CD4-positive, alpha-beta T cell treated with Interleukin-15 for 1 hour (primary cell): ENCODE results near the gene COASY.
"Not testable (repeated sequence)": the region's sequence is repeated elsewhere in the genome, so short reads cannot be mapped to it uniquely, and the experiment has no call there.

Experiments
- DNase-seq: peaks from one replicate; pipeline ENCODE4 v3.0.0-alpha.2; 2020

COASY gene

DNA sequence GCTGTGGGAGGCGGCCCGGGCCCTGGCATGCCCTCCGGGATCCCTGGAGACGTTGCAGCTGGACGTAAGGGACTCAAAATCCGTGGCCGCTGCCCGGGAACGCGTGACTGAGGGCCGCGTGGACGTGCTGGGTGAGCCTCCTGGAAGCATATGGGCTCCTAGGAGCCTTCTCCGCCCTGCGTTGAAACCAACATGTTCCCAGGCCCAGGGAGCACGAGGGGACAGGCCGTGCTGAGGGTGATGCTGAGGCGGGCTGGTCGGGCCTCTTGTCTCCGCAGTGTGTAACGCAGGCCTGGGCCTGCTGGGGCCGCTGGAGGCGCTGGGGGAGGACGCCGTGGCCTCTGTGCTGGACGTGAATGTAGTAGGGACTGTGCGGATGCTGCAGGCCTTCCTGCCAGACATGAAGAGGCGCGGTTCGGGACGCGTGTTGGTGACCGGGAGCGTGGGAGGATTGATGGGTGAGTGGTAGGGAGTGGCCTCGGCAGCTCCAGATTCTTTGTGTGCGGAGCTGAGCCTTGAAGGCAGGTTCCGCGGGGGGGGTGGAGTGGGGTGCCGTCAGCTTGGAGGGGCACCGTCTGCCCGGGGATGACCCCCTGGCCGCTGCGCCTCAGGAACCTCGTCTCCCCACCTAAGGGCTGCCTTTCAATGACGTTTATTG, 8.7 kb upstream of the COASY start:
- DNase-seq: no peak

DNA sequence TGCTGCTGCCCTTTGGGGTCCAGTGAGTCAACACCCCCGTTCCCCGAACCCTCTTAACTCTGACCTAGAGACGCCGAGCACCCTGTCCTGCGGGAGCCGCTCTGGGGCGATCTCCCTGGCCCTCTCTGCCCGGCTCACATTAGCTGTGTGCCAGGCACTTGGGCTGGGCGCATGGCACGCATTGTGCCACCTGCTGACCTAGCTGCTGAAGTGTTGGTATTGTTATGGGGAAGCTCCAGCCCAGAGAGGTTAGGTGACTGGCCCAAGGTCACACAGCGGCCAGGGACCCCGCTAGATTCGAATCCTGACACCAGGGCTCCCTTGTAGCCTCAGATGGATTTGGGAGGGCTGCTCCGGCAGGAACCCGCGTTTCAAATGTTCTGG, 8.1 kb upstream of the COASY start:
- DNase-seq: no peak

DNA sequence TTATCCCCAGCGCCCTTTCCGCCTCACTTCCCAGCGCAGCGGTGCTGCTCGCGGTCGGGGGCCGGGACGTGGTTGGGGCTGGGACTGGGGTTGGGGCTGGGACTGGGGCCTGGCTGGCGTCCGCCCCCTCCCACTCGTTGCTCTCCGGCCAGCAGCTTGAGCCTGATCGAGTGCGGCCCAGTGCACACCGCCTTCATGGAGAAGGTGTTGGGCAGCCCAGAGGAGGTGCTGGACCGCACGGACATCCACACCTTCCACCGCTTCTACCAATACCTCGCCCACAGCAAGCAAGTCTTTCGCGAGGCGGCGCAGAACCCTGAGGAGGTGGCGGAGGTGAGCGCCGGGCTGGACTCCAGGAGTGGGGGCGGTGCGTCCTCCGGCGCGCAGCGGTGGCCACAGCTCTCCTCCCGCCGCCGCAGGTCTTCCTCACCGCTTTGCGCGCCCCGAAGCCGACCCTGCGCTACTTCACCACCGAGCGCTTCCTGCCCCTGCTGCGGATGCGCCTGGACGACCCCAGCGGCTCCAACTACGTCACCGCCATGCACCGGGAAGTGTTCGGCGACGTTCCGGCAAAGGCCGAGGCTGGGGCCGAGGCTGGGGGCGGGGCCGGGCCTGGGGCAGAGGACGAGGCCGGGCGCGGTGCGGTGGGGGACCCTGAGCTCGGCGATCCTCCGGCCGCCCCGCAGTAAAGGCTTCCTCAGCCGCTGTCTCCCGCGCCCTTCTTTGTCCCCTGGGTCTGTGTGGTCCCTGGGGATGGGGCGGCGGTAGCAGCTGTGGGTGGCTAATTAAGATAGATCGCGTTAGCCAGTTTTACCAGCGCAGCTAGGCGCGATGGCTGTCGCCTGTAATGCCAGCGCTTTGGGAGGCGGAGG, 7.5 kb upstream of the COASY start:
- DNase-seq: peak; percentile 86

DNA sequence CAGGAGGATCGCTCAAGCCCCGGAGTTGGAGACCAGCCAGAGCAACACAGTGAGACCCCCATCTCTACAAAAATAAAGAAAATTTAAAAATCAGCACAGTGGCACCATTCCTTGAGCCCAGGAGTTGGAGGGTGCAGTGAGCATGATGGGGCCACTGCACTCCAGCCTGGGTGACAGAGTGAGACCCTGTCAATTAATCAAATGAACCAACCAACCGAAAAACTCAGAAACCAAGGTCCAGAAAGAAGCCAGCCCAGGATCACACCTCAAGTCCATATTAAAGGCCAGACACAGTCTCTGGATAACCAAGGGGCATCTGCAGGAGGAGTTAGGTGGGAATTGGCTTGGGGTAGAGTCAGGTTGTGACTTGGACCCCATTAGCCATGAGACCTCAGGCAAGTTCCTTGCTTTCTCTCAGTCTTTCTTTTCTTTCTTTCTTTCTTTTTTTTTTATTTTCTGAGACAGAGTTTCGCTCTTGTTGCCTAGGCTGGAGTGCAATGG, 6.8 kb upstream of the COASY start:
- DNase-seq: no peak

DNA sequence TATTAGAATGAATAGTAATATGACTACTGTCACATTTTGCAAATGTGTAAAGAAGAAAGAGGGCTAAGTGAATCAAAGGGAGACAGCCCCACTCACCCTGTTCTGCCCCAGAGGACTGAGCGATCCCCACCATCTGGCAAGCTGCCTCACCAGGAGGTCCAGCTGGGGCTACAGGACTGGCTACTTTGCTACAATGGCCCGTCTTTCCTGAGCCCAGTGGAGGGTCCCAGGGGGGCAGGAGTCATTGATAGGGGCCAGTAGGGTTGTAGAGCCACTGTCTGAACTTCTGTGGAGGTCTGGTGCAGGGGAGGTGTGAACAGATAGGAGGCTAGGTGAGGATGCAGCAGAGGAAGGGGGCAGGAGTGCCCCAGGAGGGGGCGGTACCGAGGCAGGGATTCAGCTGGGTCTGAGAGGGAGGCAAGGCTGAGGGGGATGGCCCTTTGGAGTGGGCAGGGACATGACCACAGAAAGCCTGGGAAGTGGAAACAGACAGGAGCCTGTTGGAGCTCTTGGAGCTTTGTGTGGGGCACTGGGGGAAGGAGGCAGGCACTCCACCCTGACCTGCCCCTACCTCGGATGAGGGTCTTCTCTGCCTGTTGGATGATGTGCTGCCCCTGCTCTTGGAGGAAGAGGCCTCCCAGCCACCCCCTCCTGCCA, 5.9 kb upstream of the COASY start:
- not testable (repeated sequence) for DNase-seq

DNA sequence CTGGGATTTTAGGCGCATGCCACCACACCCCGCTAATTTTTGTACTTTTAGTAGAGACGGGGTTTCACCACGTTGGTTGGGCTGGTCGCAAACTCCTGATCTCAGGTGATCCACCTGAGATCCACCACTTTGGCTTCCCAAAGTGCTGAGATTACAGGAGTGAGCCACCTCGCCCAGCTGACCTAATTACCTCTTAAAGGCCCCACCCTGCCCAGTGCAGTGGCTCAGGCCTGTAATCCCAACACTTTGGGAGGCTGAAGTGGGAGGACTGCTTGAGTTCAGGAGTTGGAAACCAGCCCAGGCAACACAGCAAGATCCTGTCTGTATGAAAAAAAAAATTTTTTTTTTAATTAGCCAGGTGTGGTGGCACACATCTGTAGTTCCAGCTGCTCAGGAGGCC, 2.9 kb upstream of the COASY start:
- no peak for DNase-seq

DNA sequence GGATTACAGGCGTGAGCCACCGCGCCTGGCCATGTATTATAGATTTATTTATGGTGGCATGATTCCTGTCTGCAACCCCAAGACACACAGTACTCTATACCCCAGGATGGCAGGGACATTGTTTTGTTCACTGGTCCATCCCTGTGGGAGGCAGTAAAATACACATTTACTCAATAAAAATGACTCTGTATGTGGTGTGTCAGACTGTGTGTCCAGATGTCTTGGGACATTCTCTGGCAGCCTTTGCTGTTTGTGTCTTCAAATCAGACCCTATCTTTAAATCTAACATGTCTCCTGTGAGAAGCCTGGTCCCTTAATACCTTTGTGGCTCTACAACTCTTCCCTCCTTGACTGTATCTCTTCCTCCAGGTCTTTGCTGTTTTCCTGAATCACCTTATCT, 1.7 kb upstream of the COASY start:
- no peak for DNase-seq

DNA sequence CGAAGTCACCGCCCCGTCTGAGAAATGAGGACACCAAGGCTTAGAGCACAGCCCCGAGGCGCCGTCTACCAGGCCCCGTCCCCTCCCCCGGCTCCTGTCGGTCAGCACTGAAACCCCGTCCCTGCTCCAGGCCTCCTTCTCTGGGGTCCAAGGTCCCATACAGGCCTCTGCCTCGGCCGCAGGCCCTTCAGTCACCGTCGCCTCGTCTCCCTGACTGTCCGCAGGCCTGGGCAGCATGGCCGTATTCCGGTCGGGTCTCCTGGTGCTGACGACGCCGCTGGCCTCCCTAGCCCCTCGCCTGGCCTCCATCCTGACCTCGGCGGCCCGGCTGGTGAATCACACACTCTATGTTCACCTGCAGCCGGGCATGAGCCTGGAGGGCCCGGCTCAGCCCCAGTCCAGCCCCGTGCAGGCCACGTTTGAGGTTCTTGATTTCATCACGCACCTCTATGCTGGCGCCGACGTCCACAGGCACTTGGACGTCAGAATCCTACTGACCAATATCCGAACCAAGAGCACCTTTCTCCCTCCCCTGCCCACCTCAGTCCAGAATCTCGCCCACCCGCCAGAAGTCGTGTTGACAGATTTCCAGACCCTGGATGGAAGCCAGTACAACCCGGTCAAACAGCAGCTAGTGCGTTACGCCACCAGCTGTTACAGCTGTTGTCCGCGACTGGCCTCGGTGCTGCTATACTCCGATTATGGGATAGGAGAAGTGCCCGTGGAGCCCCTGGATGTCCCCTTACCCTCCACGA, 617 bp downstream of the COASY start:
- DNase-seq: no peak

DNA sequence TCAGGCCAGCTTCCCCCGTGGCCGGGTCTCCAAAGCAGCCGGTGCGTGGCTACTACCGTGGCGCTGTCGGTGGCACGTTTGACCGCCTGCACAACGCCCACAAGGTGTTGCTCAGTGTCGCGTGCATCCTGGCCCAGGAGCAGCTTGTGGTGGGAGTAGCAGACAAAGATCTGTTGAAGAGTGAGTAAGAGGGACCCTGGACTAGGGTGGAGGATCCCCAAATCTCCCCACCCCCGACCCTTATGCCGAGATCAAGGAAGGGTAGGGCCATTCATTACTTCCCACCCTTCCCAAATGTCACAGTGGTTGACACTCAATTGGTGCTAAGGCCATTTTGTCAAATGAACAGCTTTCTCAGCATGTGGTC, 1.2 kb downstream of the COASY start:
- no peak for DNase-seq

DNA sequence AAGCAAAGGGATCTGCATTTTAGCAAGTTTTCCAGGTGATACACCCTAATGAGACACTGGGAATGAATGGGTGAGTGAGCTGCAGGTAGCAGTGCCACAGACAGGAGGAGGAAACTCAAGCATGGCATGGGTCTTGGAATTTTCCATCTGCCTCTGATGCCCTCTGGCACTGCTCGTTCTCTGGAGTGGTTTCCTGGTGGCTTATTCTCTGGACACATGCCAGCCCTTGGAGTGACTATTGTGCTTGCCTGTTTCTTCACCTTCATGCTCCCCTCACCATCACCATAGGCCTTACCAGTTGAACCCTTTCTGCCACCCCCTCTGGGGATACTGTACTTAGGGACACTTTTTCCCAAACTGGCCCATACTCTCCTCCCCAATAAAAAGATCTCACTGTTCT, 1.6 kb downstream of the COASY start:
- DNase-seq: no peak

DNA sequence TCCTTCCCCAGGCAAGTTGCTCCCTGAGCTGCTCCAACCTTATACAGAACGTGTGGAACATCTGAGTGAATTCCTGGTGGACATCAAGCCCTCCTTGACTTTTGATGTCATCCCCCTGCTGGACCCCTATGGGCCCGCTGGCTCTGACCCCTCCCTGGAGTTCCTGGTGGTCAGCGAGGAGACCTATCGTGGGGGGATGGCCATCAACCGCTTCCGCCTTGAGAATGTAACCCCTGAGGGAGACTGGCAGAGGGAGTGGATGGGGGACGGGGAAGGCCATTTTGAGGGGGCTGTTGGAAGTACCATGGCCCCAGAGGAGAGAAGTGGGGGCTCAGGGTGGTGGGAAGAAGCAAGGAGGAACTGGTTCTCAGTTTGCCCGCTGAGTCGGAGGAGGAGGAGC, 2.0 kb downstream of the COASY start:
- no peak for DNase-seq

DNA sequence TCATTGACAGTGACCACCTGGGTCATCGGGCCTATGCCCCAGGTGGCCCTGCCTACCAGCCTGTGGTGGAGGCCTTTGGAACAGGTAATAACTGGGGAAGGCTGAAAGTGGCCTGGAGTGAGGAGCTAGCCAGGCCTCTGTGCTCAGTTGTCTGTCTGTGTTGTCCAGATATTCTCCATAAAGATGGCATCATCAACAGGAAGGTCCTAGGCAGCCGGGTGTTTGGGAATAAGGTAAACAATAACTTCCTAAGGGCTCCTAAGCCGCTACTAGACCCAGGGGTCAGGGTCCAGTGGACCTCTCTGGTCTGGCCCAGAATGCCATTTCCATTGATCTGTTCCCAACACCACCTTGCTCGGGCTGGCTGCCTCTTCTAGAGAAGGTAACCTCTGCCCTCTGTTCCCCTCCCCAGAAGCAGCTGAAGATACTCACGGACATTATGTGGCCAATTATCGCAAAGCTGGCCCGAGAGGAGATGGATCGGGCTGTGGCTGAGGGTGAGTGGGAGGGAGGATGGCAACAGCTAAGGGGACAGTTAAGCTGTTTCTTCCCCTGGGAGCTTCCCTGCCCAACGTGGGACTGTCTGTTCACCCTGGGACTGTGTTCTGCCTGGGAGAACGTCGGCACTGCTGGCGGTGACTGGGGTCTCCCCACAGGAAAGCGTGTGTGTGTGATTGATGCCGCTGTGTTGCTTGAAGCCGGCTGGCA, 3.0 kb downstream of the COASY start:
- no peak for DNase-seq

DNA sequence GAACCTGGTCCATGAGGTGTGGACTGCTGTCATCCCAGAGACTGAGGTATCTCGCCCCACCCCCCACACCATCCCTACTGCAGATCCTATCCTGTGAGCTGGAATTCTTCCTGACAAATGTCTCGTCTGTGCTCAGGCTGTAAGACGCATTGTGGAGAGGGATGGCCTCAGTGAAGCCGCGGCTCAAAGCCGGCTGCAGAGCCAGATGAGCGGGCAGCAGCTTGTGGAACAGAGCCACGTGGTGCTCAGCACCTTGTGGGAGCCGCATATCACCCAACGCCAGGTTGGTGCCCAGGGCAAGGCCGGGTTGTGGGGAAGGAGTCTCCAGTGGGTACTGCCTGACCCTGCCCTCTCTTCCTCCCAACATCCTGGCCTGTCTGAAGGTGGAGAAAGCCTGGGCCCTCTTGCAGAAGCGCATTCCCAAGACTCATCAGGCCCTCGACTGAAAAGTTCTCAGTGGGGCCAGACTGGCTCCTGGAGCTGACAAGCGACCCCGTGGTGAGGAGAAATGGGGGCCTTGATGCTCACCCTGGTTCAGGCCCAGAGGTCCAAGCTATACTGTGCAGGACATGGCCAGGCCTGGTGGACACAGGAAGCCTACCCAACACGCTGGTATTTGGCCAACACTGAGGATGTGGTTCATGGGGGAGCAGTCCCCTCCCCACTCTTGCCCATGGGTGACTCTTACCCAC, 3.7 kb downstream of the COASY start:
- no peak for DNase-seq

DNA sequence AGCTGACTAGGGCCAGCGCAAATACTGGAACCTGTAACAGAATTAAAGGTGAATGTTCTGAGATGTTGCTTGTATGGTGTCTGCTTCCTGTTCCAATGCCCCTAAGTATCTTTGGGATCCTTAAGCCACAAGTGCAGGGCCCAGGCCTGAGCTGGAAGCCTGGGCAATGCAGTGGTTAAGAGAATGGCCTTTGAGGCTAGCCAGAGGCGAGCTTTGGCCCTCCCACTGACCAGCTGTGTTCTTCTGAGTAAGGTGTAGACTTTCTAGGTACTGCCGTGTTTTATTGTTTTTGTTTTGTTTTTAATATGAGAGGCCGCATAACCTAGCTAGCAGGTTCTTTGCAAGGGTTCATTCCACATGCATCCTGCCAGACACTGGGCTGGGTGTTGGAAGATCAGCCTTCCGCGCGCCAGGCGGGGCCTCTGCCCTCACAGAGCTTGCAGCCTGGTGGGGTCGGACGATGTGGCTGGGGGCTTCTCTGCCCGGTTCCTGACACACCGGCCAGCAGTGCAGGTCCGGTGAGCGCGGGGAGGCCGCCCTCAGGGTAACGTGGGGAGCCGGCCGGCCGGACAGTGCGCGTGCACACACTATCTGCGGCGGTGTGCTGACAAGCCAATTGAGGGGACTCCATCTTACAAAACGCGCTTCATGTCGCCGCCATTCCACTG, 4.4 kb downstream of the COASY start:
- DNase-seq: no peak

DNA sequence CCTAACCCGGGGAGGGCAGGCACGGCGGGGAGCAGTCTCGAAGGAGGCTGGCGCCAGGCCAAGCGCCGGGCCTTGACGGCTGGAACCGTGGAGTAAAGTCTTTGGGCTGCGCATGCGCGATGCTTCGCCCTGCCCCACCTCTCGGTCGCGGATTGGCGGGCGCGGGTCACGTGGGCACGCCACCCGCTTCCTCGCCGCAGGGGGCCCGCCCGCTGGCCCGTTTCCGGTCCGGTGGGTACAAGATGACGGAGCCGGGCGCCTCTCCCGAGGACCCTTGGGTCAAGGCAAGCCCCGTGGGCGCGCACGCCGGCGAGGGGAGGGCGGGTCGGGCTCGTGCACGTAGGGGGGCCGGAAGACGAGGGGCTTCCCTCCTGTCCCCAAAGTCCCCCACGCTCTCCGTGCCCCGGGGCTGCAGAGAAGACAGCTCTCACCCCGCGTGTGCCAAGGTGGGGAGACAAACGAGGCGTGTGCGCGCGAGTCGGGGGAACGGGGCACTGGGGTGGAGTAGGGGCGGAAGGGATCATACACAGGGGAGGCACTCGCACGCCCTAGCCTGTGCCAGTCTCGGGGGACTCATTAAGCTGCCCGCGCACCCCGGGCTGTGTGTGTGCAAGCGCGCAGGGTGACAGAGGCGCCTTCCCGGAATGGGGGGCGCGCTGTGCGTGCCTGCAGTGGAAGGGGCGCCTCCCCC, 5.1 kb downstream of the COASY start, which contains the start of gene MLX:
MLX (plus strand) TSS at position 218 of the 691 bp plus-strand sequence; CDS start at position 243, 25 bp downstream.
- DNase-seq: peak; percentile 92

DNA sequence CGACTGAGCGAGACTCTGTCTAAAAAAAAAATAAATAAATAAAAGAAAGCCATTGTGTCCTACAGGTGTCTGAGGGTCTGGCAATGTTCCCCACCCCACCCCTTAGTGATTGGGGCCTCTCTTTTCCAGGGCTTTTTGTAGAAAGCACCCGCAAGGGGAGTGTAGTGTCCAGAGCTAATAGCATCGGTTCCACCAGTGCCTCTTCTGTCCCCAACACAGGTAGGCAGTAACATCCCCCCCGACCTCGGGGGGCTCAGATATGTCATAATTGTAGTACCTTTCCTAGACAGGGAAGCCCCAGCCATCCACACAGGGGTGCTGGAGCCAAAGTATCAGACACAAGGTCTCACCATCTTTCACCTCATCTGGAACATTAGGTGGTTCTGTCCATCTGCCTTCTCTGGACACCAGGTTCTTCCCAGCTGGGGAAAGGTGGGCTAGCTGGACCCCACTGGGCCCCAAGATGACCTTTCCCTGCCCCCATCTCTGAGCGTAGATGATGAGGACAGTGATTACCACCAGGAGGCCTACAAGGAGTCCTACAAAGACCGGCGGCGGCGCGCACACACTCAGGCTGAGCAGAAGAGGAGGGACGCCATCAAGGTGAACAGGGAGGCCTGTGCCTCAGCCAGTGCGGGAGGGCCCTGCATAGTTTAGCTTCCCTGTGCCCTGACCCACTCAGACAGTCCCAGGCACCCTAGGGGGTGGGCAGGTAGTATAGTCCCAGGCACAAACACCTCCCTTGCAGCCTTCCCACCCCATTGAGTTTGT, 6.6 kb downstream of the COASY start:
- DNase-seq: no peak

DNA sequence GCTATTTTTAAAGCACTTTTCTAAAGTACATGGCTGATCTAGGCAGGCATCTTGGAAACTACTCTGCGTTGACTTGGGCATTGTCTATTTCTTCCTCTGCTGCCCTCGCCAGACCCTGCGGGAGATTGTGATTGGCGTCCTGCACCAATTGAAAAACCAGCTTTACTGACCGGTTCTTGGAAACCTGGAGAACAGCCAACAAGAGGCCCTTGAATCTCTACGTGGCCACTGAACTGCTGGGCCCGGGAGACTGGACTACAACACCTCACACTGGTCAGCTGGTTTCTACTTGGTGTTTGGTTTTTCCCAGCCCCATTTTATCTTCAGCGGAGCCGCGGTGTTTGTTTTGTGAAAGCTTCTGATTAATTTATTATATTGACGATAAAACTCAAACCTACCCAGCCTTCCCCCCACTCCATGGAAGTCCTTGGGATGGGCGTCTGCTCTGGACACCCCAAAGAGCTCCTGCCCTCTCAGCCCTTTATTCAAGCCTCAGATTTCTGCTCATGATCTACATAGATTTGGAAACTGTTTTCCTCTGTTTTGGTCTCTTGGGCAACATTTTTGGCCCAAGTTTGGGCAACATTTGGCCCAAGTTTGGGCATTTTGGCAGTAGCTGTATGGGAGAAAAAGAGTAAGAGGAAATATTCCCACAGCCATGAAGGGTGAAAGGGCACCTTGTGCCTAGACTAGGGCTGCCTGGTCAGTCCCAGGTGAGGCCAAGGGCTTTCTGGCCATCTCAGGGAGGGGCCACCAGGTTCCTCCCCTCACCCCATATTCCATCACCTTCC, 9.7 kb downstream of the COASY start:
- no peak for DNase-seq

DNA sequence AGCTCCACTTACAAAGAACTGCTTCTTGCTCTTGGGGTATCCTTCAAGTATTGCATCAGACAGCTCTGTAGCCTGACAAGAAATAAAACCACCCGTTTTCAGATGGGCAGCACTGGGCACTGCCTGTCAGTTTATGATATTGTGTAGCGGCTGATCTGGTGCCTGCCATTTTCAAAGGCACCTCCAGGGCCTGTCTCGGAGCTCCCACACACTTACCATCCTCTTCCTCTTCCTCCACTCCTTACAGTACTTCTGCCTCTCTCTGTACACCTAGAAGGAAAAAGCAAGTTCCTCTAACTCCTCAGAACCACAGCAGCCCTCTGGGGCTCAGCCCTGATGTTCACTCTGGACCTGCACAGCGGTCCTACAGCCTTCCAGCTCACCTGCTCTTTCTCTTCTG, 11.1 kb downstream of the COASY start:
- DNase-seq: no peak

DNA sequence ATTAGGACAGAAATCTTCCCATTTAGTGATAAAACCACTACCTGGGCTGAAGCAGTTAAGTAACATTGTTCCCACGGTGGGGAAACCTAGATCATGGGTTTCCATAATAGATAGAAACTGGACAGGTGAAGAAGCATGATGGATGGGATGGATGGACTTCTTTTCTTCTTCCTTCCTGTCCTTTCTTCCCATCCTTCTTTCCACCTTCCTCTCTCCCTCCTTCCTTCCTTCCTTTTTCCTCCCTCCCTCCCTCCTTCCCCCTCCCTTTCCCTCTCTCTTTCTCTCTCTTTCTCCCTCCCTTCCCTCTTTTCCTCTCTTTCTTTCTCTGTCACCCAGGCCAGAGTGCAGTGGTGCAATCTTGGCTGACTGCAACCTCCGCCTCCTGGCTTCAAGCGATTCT, 12.5 kb downstream of the COASY start:
- no peak for DNase-seq
